ENCODE measurements around the gene EVC2. TPM values are rescaled to one million over a fixed set of nuclear protein-coding genes. Genes with fewer than 3 reads are reported as not detected.

EVC2 gene
- total RNA-seq, 1 donor from 2014 or later = 1.4 TPM

GRCh38 chr4:5689065-5689464 lies 19.3 kb downstream of the EVC2 start:
- Histone ChIP-seq H3K9me3 (replicated peaks) (peaks cover 4% of the 10 kb centered on the region), H3K4me3 (no peak overlapping the region), H3K36me3 (peaks cover 37% of the 10 kb centered on the region), H3K27me3 (ENCODE audit: low read depth) (no peaks in the 10 kb centered on the region), H3K4me1 (no peaks in the 10 kb centered on the region), H3K27ac (replicated peaks) (no peak overlapping the region)
- no peak for DNase-seq
- intact Hi-C loops (cut with micrococcal nuclease) = no loop called here
- TF ChIP-seq CTCF (IDR thresholded peaks at IDR 0.05; ENCODE audit: borderline replicate concordance) = no peak

GRCh38 chr4:5686338-5686737 lies 22.0 kb downstream of the EVC2 start:
- Histone ChIP-seq H3K27me3 (ENCODE audit: low read depth) (no peaks in the 10 kb centered on the region), H3K9me3 (replicated peaks) (peaks cover 4% of the 10 kb centered on the region), H3K27ac (replicated peaks) (no peak overlapping the region), H3K4me3 (no peak overlapping the region), H3K36me3 (peaks cover 30% of the 10 kb centered on the region), H3K4me1 (no peaks in the 10 kb centered on the region)
- TF ChIP-seq CTCF (IDR thresholded peaks at IDR 0.05; ENCODE audit: borderline replicate concordance) = no peak
- intact Hi-C loops (cut with micrococcal nuclease) = no loop called here
- DNase-seq = no peak

GRCh38 chr4:5685296-5685695 lies 23.1 kb downstream of the EVC2 start:
- peaks cover 30% of the 10 kb centered on the region for H3K36me3 ChIP-seq
- H3K9me3 ChIP-seq (replicated peaks) = peaks cover 4% of the 10 kb centered on the region
- H3K27me3 ChIP-seq (ENCODE audit: low read depth) = no peaks in the 10 kb centered on the region
- TF ChIP-seq CTCF (IDR thresholded peaks at IDR 0.05; ENCODE audit: borderline replicate concordance) = no peak
- H3K27ac ChIP-seq (replicated peaks) = no peak overlapping the region
- no peaks in the 10 kb centered on the region for H3K4me1 ChIP-seq
- H3K4me3 ChIP-seq = no peak overlapping the region
- no peak for DNase-seq
- intact Hi-C loops (cut with micrococcal nuclease) = no loop called here

- TF ChIP-seq CTCF (IDR thresholded peaks at IDR 0.05; ENCODE audit: borderline replicate concordance) = no peak
- no peaks in the 10 kb centered on the region for H3K27me3 ChIP-seq (ENCODE audit: low read depth)
- intact Hi-C loops (cut with micrococcal nuclease) = no loop called here
- no peak for DNase-seq
- H3K4me3 ChIP-seq = no peak overlapping the region
- H3K9me3 ChIP-seq (replicated peaks) = peaks cover 4% of the 10 kb centered on the region
- H3K27ac ChIP-seq (replicated peaks) = no peak overlapping the region
- no peaks in the 10 kb centered on the region for H3K4me1 ChIP-seq
- H3K36me3 ChIP-seq = peaks cover 30% of the 10 kb centered on the region
Observed at GRCh38 chr4:5683566-5683965, 24.8 kb downstream of the EVC2 start.

GRCh38 chr4:5678977-5679376 lies 29.4 kb downstream of the EVC2 start:
- no peaks in the 10 kb centered on the region for H3K36me3 ChIP-seq
- no peak for TF ChIP-seq CTCF (IDR thresholded peaks at IDR 0.05; ENCODE audit: borderline replicate concordance)
- no peaks in the 10 kb centered on the region for H3K4me1 ChIP-seq
- no peaks in the 10 kb centered on the region for H3K9me3 ChIP-seq (replicated peaks)
- intact Hi-C loops (cut with micrococcal nuclease) = no loop called here
- no peaks in the 10 kb centered on the region for H3K27me3 ChIP-seq (ENCODE audit: low read depth)
- H3K4me3 ChIP-seq = no peak overlapping the region
- no peak overlapping the region for H3K27ac ChIP-seq (replicated peaks)
- no peak for DNase-seq

- intact Hi-C loops (cut with micrococcal nuclease) = no loop called here
- no peaks in the 10 kb centered on the region for H3K4me1 ChIP-seq
- TF ChIP-seq CTCF (IDR thresholded peaks at IDR 0.05; ENCODE audit: borderline replicate concordance) = no peak
- no peak overlapping the region for H3K4me3 ChIP-seq
- H3K36me3 ChIP-seq = no peaks in the 10 kb centered on the region
- no peaks in the 10 kb centered on the region for H3K9me3 ChIP-seq (replicated peaks)
- H3K27ac ChIP-seq (replicated peaks) = no peak overlapping the region
- no peaks in the 10 kb centered on the region for H3K27me3 ChIP-seq (ENCODE audit: low read depth)
- DNase-seq = no peak
Observed at GRCh38 chr4:5676763-5677162, 31.6 kb downstream of the EVC2 start.

Measured in left ventricle myocardium inferior (tissue), 1 donor.